Natural killer cell (primary cell): ENCODE results near the gene SLCO3A1. TPM values are rescaled to one million over a fixed set of nuclear protein-coding genes. Genes with fewer than 3 reads are reported as not detected.

Experiments used
- ATAC-seq, 3 donors: fragments of 150-1000 bp in 2 of 3; fragments of 200-7000 bp in 1 of 3; cut with Tn5 transposase; 1 replicate in 1 of 3; 2 replicates in 2 of 3; pipeline ENCODE4 v1.10.0; 2021; ENCODE audit warnings: mild to moderate bottlenecking in 2 of 3, moderate library complexity in 2 of 3
- DNase-seq, 2 donors: peaks; one replicate each; pipeline versions ENCODE4 v3.0.0 to v3.0.0-alpha.2; 2013 to 2021; ENCODE audit warnings: mixed read lengths in 1 of 2
- H3K27ac ChIP-seq: one replicate; pipeline ENCODE4 v1.5.1; 2013; ENCODE audit warnings: mild to moderate bottlenecking, low read length
- H3K27me3 ChIP-seq: one replicate; pipeline ENCODE4 v1.6.1; 2013; ENCODE audit warnings: low read length; ENCODE audit not compliant: control insufficient read depth, insufficient read depth
- H3K36me3 ChIP-seq: one replicate; pipeline ENCODE4 v1.6.1; 2013; ENCODE audit warnings: low read length; ENCODE audit not compliant: control insufficient read depth, insufficient read depth
- H3K4me1 ChIP-seq: one replicate; pipeline ENCODE4 v1.6.1; 2013; ENCODE audit warnings: low read length; ENCODE audit not compliant: control insufficient read depth, insufficient read depth
- H3K4me3 ChIP-seq: one replicate; pipeline ENCODE4 v1.5.1; 2013; ENCODE audit warnings: low read length
- H3K9me3 ChIP-seq: one replicate; pipeline ENCODE4 v1.6.1; 2013; ENCODE audit warnings: low read length; ENCODE audit not compliant: control insufficient read depth, insufficient read depth
- H3K27ac Mint-ChIP-seq, 2 donors: one replicate each; pipeline ENCODE4 v1.8.0; 2022; ENCODE audit warnings: mild to moderate bottlenecking in 2 of 2, mixed read lengths in 2 of 2, moderate library complexity in 1 of 2
- H3K27me3 Mint-ChIP-seq, 2 donors: one replicate each; pipeline ENCODE4 v1.8.0; 2022; ENCODE audit warnings: low read depth in 2 of 2, mixed read lengths in 2 of 2
- H3K36me3 Mint-ChIP-seq: one replicate; pipeline ENCODE4 v1.8.0; 2022; ENCODE audit warnings: mixed read lengths
- H3K4me1 Mint-ChIP-seq, 2 donors: one replicate each; pipeline ENCODE4 v1.8.0; 2022; ENCODE audit warnings: mixed read lengths in 2 of 2
- H3K4me3 Mint-ChIP-seq: one replicate; pipeline ENCODE4 v1.8.0; 2022; ENCODE audit warnings: mild to moderate bottlenecking, moderate library complexity, mixed read lengths
- H3K9me3 Mint-ChIP-seq, 2 donors: one replicate each; pipeline ENCODE4 v1.8.0; 2022; ENCODE audit warnings: mixed read lengths in 2 of 2
- CTCF ChIP-seq: fragments of 200-600 bp; IDR thresholded peaks from one replicate; pipeline ENCODE4 v1.8.0; 2022; ENCODE audit warnings: antibody characterized with exemption
- WGBS: methylation state at CpG from one replicate; pipeline ENCODE4 v1.1.7; 2013; ENCODE audit warnings: missing lambda C conversion rate; ENCODE audit not compliant: insufficient coverage; 5-methylcytosine and 5-hydroxymethylcytosine counted together
- intact Hi-C: fragments of 100-400 bp; cut with micrococcal nuclease; formaldehyde crosslinking; loops from one replicate; pipeline ENCODE4 v1.14.2; 2022
- total RNA-seq, 4 donors: library from RNA; stranded (reverse); fragments of 120-200 nt in 1 of 4; gene quantifications; one replicate each; pipeline versions ENCODE4 v1.2.3 to v1.2.4, GENCODE V29; 2013 to 2022

SLCO3A1 gene
- total RNA-seq, 3 donors from 2014 or later (not counting 1 experiment from before 2014, with no cell fraction given), result 48.5 to 73.5 (median 68.8) TPM

- WGBS, result 0% methylated on average over 1 of the region's 2 CpGs
- Mint-ChIP-seq H3K36me3 (no peaks in the 10 kb centered on the region), H3K27me3 (no peaks in the 10 kb centered on the region), H3K9me3 (no peaks in the 10 kb centered on the region), H3K27ac (peak overlapping the region; percentile 32 to 92), H3K4me1 (peaks cover 58 to 60% of the 10 kb centered on the region in 2 donors), H3K4me3 (peak overlapping the region; percentile 21)
- ATAC-seq (peak in 2 of 3 donors; percentile 71 to 73), DNase-seq (peak in 1 of 2 donors; percentile 13)
- TF ChIP-seq CTCF, result no peak
- no peaks in the 10 kb centered on the region for H3K36me3 ChIP-seq
- intact Hi-C loops, result no loop called here
- H3K27me3 ChIP-seq, result no peaks in the 10 kb centered on the region
- peaks cover 40% of the 10 kb centered on the region for H3K4me1 ChIP-seq
- H3K9me3 ChIP-seq, result no peaks in the 10 kb centered on the region
- no peak overlapping the region for H3K27ac ChIP-seq
- no peak overlapping the region for H3K4me3 ChIP-seq
Measured at GRCh38 chr15:92100751-92101150, 247.2 kb downstream of the SLCO3A1 start.

- Histone ChIP-seq H3K9me3 (no peaks in the 10 kb centered on the region), H3K27me3 (no peaks in the 10 kb centered on the region), H3K27ac (no peak overlapping the region), H3K4me3 (no peak overlapping the region), H3K36me3 (peaks cover 2% of the 10 kb centered on the region), H3K4me1 (peaks cover 31% of the 10 kb centered on the region)
- ATAC-seq (no peak), DNase-seq (peak in 1 of 2 donors; percentile 32)
- 54% methylated on average over 9 of the region's 9 CpGs for WGBS
- no peaks in the 10 kb centered on the region for H3K27me3 Mint-ChIP-seq
- intact Hi-C loops, result no loop called here
- H3K9me3 Mint-ChIP-seq, result no peaks in the 10 kb centered on the region
- peak overlapping the region; percentile 32 to 92 for H3K27ac Mint-ChIP-seq
- H3K4me1 Mint-ChIP-seq, result peaks cover 47 to 50% of the 10 kb centered on the region in 2 donors
- no peak for TF ChIP-seq CTCF
- peak overlapping the region; percentile 55 for H3K4me3 Mint-ChIP-seq
- no peaks in the 10 kb centered on the region for H3K36me3 Mint-ChIP-seq
Measured at GRCh38 chr15:92101708-92102394, 248.3 kb downstream of the SLCO3A1 start.

- peaks cover 2% of the 10 kb centered on the region for H3K36me3 ChIP-seq
- H3K36me3 Mint-ChIP-seq, result no peaks in the 10 kb centered on the region
- intact Hi-C loops, result no loop called here
- H3K27ac ChIP-seq, result no peak overlapping the region
- peaks cover 42 to 48% of the 10 kb centered on the region in 2 donors for H3K4me1 Mint-ChIP-seq
- peak overlapping the region; percentile 55 for H3K4me3 Mint-ChIP-seq
- no peaks in the 10 kb centered on the region for H3K9me3 Mint-ChIP-seq
- 100% methylated on average over 2 of the region's 2 CpGs for WGBS
- no peak for ATAC-seq
- H3K27ac Mint-ChIP-seq, result peak overlapping the region; percentile 43 to 92
- H3K9me3 ChIP-seq, result no peaks in the 10 kb centered on the region
- no peak for DNase-seq
- H3K4me1 ChIP-seq, result peaks cover 27% of the 10 kb centered on the region
- TF ChIP-seq CTCF, result no peak
- H3K4me3 ChIP-seq, result no peak overlapping the region
- no peaks in the 10 kb centered on the region for H3K27me3 ChIP-seq
- no peaks in the 10 kb centered on the region for H3K27me3 Mint-ChIP-seq
Measured at GRCh38 chr15:92102395-92102755, 248.9 kb downstream of the SLCO3A1 start.

GRCh38 chr15:92104072-92104471 is 250.6 kb downstream of the SLCO3A1 start:
- Histone ChIP-seq H3K27me3 (no peaks in the 10 kb centered on the region), H3K4me3 (no peak overlapping the region), H3K36me3 (peaks cover 2% of the 10 kb centered on the region), H3K4me1 (peaks cover 21% of the 10 kb centered on the region), H3K27ac (no peak overlapping the region), H3K9me3 (no peaks in the 10 kb centered on the region)
- no peak for TF ChIP-seq CTCF
- intact Hi-C loops, result no loop called here
- ATAC-seq (no peak), DNase-seq (no peak)
- H3K4me1 Mint-ChIP-seq, result peaks cover 46 to 51% of the 10 kb centered on the region in 2 donors
- H3K4me3 Mint-ChIP-seq, result no peak overlapping the region
- H3K9me3 Mint-ChIP-seq, result no peaks in the 10 kb centered on the region
- H3K27me3 Mint-ChIP-seq, result no peaks in the 10 kb centered on the region
- no peaks in the 10 kb centered on the region for H3K36me3 Mint-ChIP-seq
- WGBS, result 96% methylated on average over 16 of the region's 16 CpGs
- no peak overlapping the region for H3K27ac Mint-ChIP-seq
